K562 (cell line): ENCODE measurements around the gene ELOVL5. TPM values are rescaled to one million over a fixed set of nuclear protein-coding genes. Genes with fewer than 3 reads are reported as not detected.

ENCODE experiments used
- ADNP ChIP-seq: fragments of 200-800 bp; sonication (Bioruptor generic); IDR thresholded peaks from 2 replicates; pipeline ENCODE4 v1.6.1; 2016; ENCODE audit warnings: missing genetic modification characterization, missing compliant biosample characterization
- ESRRA ChIP-seq: fragments of 450-650 bp; IDR thresholded peaks from 2 replicates; pipeline ENCODE4 v1.6.1; 2014; ENCODE audit warnings: low read depth, mild to moderate bottlenecking, moderate library complexity, borderline replicate concordance
- FOXJ3 ChIP-seq: sonication (generic); formaldehyde crosslinking; IDR thresholded peaks from 2 replicates; pipeline ENCODE4 v1.4.0; 2020; ENCODE audit warnings: mild to moderate bottlenecking, missing genetic modification reagents
- RBM39 ChIP-seq: fragments of 200-400 bp; formaldehyde crosslinking; optimal IDR thresholded peaks from 2 replicates; pipeline ENCODE3; 2018; ENCODE audit warnings: low read depth, low read length
- RFX7 ChIP-seq: fragments of 250-450 bp; sonication (Bioruptor Pico); IDR thresholded peaks from 2 replicates; pipeline ENCODE4 v1.5.1; 2021; ENCODE audit warnings: mild to moderate bottlenecking
- ZNF239 ChIP-seq: fragments of 250-450 bp; sonication (Bioruptor Pico); IDR thresholded peaks from 2 replicates; pipeline ENCODE4 v1.4.0; 2020; ENCODE audit warnings: mild to moderate bottlenecking
- ZNF24 ChIP-seq: fragments of 450-650 bp; IDR thresholded peaks from 2 replicates; pipeline ENCODE4 v1.6.1; 2016
- ZNF551 ChIP-seq: fragments of 250-450 bp; sonication (Bioruptor Pico); IDR thresholded peaks from 2 replicates; pipeline ENCODE4 v1.5.0; 2021; ENCODE audit warnings: mild to moderate bottlenecking, moderate library complexity
- ZNF707 ChIP-seq: fragments of 250-450 bp; sonication (Bioruptor Pico); conservative IDR thresholded peaks from 2 replicates; pipeline ENCODE4 v1.8.0; 2022; ENCODE audit warnings: inconsistent platforms, mild to moderate bottlenecking, moderate library complexity
- polyA plus RNA-seq, 8 experiments: library from polyadenylated mRNA; depleted of rRNA in 4 of 8; stranded (reverse) in 5 of 8; unstranded in 3 of 8; fragments of >200 nt; fragmentation: Nextera tagmentation in 2 of 8; fragmentation: Illumina TruSeq in 1 of 8; extraction: Ambion mirVana in 2 of 8; extraction: Trizol in 1 of 8; gene quantifications; 2 replicates each; pipeline versions ENCODE4 v1.2.1 to v1.2.3, GENCODE V29; 2011 to 2014; ENCODE audit warnings: inconsistent platforms in 1 of 8, missing spikeins in 1 of 8
- total RNA-seq, 7 experiments: library from RNA; depleted of rRNA in 6 of 7; stranded (reverse); fragments of >200 nt in 6 of 7; fragmentation: Illumina TruSeq in 2 of 7; extraction: Trizol in 2 of 7; gene quantifications; 2 replicates each; pipeline versions ENCODE4 v1.2.1 to v1.2.3, GENCODE V29; 2011 to 2021; ENCODE audit warnings: low replicate concordance in 1 of 7
- TF ChIP-seq, protein P1 (sequence below): fragments of 250-450 bp; sonication (Bioruptor Pico); IDR thresholded peaks from 2 replicates; pipeline ENCODE4 v1.8.0; 2022; ENCODE audit warnings: inconsistent platforms
- TF ChIP-seq, protein P2 (sequence below): fragments of 450-650 bp; formaldehyde crosslinking; IDR thresholded peaks from 2 replicates; pipeline ENCODE4 v1.4.0; 2020; ENCODE audit warnings: mild to moderate bottlenecking, mixed read lengths
- TF ChIP-seq, protein P3 (sequence below): fragments of 250-450 bp; sonication (Bioruptor Pico); IDR thresholded peaks from 2 replicates; pipeline ENCODE4 v1.5.0; 2022; ENCODE audit warnings: mild to moderate bottlenecking

ELOVL5 gene
- total and polyA plus RNA-seq, 9 of the 15 experiments (the other 6 are each of a cell fraction or from before 2014, with no cell fraction given): 70.6 to 245 (median 132) TPM

DNA sequence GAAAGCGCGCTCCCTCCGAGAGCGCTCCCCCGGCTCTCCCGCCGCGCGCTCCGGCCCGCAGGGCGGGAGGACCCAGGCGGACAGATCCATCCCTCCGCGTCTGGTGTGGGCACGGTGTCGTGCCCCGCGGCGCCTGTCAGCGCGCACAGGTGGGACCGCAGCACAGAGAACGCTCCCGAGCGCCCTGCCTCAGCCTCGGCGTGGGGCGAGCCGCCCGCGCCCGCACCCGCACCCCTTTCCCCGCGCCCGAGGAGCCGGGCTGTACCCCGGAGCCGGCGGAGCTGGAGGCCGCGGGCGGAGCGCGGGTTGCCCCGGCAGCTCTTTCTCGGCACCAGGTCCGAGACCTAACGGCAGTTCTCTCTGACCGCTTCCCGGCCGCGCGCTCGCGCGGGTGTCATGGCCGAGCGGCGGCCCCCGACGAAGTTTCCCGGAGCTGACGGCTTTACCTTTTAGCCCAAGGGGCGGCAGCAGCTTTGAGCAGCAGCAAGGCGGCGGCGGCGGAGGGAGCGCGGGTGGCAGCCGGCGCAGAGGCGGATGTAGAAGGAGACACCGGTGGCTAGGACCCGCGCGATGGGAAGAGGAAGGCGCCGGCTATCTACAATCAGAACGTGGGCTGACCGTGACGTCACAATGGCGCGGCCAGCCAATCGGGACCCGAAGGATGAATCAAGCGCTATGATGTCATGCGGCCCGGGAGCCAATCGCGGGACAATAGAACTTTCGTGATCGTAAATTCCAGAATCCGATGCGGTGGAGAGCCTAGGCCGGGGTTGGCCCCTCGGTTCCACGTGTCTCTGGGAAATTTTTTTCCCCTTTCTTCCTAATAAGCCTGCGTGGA, at the start of gene ELOVL5 (continued):
- TF ChIP-seq ESRRA (peak; percentile 39; the same call in 1 of the 2 replicates), ZNF239 (CRISPR knock-in tag) (no peak), RFX7 (CRISPR knock-in tag) (no peak), ZNF551 (CRISPR knock-in tag) (no peak), RBM39 (no peak), ZNF707 (CRISPR knock-in tag) (no peak), ZNF24 (peak; percentile 19; the same call in 1 of the 2 replicates), ADNP (0 out of 2 replicates have a peak, but pooled peaks have one; percentile 3), FOXJ3 (no peak)
- TF ChIP-seq, protein P1, sequence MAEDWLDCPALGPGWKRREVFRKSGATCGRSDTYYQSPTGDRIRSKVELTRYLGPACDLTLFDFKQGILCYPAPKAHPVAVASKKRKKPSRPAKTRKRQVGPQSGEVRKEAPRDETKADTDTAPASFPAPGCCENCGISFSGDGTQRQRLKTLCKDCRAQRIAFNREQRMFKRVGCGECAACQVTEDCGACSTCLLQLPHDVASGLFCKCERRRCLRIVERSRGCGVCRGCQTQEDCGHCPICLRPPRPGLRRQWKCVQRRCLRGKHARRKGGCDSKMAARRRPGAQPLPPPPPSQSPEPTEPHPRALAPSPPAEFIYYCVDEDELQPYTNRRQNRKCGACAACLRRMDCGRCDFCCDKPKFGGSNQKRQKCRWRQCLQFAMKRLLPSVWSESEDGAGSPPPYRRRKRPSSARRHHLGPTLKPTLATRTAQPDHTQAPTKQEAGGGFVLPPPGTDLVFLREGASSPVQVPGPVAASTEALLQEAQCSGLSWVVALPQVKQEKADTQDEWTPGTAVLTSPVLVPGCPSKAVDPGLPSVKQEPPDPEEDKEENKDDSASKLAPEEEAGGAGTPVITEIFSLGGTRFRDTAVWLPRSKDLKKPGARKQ (CRISPR knock-in tag): no peak
- TF ChIP-seq, protein P2, sequence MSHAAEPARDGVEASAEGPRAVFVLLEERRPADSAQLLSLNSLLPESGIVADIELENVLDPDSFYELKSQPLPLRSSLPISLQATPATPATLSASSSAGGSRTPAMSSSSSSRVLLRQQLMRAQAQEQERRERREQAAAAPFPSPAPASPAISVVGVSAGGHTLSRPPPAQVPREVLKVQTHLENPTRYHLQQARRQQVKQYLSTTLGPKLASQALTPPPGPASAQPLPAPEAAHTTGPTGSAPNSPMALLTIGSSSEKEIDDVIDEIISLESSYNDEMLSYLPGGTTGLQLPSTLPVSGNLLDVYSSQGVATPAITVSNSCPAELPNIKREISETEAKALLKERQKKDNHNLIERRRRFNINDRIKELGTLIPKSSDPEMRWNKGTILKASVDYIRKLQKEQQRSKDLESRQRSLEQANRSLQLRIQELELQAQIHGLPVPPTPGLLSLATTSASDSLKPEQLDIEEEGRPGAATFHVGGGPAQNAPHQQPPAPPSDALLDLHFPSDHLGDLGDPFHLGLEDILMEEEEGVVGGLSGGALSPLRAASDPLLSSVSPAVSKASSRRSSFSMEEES (CRISPR knock-in tag): no peak
- TF ChIP-seq, protein P3, sequence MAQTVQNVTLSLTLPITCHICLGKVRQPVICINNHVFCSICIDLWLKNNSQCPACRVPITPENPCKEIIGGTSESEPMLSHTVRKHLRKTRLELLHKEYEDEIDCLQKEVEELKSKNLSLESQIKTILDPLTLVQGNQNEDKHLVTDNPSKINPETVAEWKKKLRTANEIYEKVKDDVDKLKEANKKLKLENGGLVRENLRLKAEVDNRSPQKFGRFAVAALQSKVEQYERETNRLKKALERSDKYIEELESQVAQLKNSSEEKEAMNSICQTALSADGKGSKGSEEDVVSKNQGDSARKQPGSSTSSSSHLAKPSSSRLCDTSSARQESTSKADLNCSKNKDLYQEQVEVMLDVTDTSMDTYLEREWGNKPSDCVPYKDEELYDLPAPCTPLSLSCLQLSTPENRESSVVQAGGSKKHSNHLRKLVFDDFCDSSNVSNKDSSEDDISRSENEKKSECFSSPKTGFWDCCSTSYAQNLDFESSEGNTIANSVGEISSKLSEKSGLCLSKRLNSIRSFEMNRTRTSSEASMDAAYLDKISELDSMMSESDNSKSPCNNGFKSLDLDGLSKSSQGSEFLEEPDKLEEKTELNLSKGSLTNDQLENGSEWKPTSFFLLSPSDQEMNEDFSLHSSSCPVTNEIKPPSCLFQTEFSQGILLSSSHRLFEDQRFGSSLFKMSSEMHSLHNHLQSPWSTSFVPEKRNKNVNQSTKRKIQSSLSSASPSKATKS (CRISPR knock-in tag): no peak
